DND-41 (cell line): ENCODE data around the gene FUT9.
"Not testable (repeated sequence)": the region's sequence is repeated elsewhere in the genome, so short reads cannot be mapped to it uniquely, and the experiment has no call there.

Experiments
- ATAC-seq: fragments of 200-7000 bp; cut with Tn5 transposase; 3 replicates; pipeline ENCODE4 v1.9.1; 2021; ENCODE audit warnings: low read depth; ENCODE audit not compliant: insufficient read depth
- DNase-seq: peaks from one replicate; pipeline ENCODE4 v3.0.0-alpha.2; 2020
- H2AFZ ChIP-seq: 2 replicates; pipeline ENCODE4 v1.6.0; 2012; ENCODE audit warnings: low read depth, low read length
- H3K27ac ChIP-seq: 2 replicates; pipeline ENCODE4 v1.5.1; 2012; ENCODE audit warnings: low read length, inconsistent platforms
- H3K27me3 ChIP-seq: fragments of 200-600 bp; sonication (generic); 2 replicates; pipeline ENCODE4 v1.6.0; 2012; ENCODE audit warnings: low read length, mild to moderate bottlenecking, inconsistent platforms; ENCODE audit not compliant: insufficient read depth, poor library complexity
- H3K36me3 ChIP-seq: 2 replicates; pipeline ENCODE4 v1.5.1; 2012; ENCODE audit warnings: low read length, inconsistent platforms; ENCODE audit not compliant: insufficient read depth
- H3K4me1 ChIP-seq: 2 replicates; pipeline ENCODE4 v1.5.1; 2012; ENCODE audit warnings: mild to moderate bottlenecking, low read length; ENCODE audit not compliant: insufficient read depth
- H3K4me2 ChIP-seq: 2 replicates; pipeline ENCODE4 v1.6.0; 2012; ENCODE audit warnings: mild to moderate bottlenecking, moderate library complexity, low read length, inconsistent platforms; ENCODE audit not compliant: insufficient read depth
- H3K4me3 ChIP-seq, 2 experiments: fragments of 200-600 bp in 1 of 2; shearing (Covaris generic) in 1 of 2; 2 replicates each; pipeline ENCODE4 v1.5.1; 2012 to 2016; ENCODE audit warnings: inconsistent platforms in 2 of 2, low read length in 2 of 2, mild to moderate bottlenecking in 2 of 2, low read depth in 1 of 2, moderate library complexity in 1 of 2
- H3K79me2 ChIP-seq: 2 replicates; pipeline ENCODE4 v1.6.0; 2012; ENCODE audit warnings: low read length, inconsistent platforms; ENCODE audit not compliant: insufficient read depth
- H3K9ac ChIP-seq: 2 replicates; pipeline ENCODE4 v1.6.0; 2012; ENCODE audit warnings: low read depth, mild to moderate bottlenecking, inconsistent platforms, low read length, moderate library complexity
- H3K9me3 ChIP-seq: 2 replicates; pipeline ENCODE4 v1.5.1; 2012; ENCODE audit warnings: low read length, moderate library complexity, mild to moderate bottlenecking, inconsistent platforms; ENCODE audit not compliant: insufficient read depth, severe bottlenecking
- H4K20me1 ChIP-seq: 2 replicates; pipeline ENCODE4 v1.6.0; 2012; ENCODE audit warnings: low read length; ENCODE audit not compliant: insufficient read depth
- EZH2 ChIP-seq: IDR thresholded peaks from 3 replicates; pipeline ENCODE4 v1.6.1; 2012; ENCODE audit warnings: borderline replicate concordance, low read depth, mild to moderate bottlenecking, moderate library complexity, low read length, inconsistent platforms; ENCODE audit not compliant: severe bottlenecking
- TF ChIP-seq, protein P1 (sequence below): IDR thresholded peaks from 2 replicates; pipeline ENCODE4 v1.5.1; 2012; ENCODE audit warnings: borderline replicate concordance, low read length, moderate library complexity, mild to moderate bottlenecking; ENCODE audit not compliant: poor library complexity, severe bottlenecking; ENCODE audit errors: extremely low read depth

Gene FUT9

DNA sequence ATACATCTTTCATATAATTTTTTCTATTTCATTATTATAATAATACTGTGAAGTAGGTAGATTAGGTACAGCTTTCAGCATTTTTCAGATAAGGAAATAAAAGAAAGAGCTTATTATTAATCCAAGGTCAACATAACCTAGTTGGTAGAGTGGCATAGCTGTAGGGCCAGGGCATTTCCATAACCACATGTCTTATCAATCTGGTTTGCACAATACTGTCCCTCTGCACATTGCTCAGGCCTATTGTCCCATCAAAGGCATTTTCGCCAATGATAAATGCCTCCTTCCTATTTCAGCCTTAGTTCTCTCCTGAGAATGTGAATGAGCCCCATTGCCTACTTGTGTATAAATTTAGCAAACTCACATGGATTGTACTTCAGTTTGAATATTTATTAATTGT, 234.0 kb downstream of the FUT9 start:
- TF ChIP-seq, protein P1, sequence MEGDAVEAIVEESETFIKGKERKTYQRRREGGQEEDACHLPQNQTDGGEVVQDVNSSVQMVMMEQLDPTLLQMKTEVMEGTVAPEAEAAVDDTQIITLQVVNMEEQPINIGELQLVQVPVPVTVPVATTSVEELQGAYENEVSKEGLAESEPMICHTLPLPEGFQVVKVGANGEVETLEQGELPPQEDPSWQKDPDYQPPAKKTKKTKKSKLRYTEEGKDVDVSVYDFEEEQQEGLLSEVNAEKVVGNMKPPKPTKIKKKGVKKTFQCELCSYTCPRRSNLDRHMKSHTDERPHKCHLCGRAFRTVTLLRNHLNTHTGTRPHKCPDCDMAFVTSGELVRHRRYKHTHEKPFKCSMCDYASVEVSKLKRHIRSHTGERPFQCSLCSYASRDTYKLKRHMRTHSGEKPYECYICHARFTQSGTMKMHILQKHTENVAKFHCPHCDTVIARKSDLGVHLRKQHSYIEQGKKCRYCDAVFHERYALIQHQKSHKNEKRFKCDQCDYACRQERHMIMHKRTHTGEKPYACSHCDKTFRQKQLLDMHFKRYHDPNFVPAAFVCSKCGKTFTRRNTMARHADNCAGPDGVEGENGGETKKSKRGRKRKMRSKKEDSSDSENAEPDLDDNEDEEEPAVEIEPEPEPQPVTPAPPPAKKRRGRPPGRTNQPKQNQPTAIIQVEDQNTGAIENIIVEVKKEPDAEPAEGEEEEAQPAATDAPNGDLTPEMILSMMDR = no peak
- TF ChIP-seq EZH2 = no peak
- DNase-seq (no peak), ATAC-seq (no peak)
- H3K27me3 ChIP-seq = no peaks in the 10 kb centered on the region
- H2AFZ ChIP-seq = no peak overlapping the region
- H3K36me3 ChIP-seq = no peaks in the 10 kb centered on the region
- H3K79me2 ChIP-seq = no peaks in the 10 kb centered on the region
- no peak overlapping the region for H3K4me2 ChIP-seq
- no peak overlapping the region for H3K9ac ChIP-seq
- no peaks in the 10 kb centered on the region for H4K20me1 ChIP-seq
- no peaks in the 10 kb centered on the region for H3K9me3 ChIP-seq
- no peaks in the 10 kb centered on the region for H3K4me1 ChIP-seq
- H3K4me3 ChIP-seq = no peak overlapping the region
- H3K27ac ChIP-seq = no peak overlapping the region

DNA sequence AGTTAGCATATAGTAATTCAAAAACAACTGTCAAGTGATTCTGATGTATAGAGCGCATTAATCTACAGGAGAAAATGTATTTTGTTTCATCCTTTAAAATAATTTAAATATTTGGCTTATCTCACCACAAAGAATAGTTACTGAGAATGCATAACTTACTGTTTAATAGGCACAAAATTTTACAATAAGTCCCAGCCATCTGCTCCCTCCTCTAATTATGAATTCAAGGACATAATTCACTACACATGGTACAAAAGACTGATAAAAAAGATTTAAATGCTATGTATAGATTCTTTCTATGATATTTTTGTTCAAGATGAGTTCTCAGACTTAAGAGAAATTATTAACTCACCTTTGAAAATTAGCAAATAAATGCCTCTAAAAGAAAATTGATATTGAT, 242.0 kb downstream of the FUT9 start:
- H3K9ac ChIP-seq = no peak overlapping the region

DNA sequence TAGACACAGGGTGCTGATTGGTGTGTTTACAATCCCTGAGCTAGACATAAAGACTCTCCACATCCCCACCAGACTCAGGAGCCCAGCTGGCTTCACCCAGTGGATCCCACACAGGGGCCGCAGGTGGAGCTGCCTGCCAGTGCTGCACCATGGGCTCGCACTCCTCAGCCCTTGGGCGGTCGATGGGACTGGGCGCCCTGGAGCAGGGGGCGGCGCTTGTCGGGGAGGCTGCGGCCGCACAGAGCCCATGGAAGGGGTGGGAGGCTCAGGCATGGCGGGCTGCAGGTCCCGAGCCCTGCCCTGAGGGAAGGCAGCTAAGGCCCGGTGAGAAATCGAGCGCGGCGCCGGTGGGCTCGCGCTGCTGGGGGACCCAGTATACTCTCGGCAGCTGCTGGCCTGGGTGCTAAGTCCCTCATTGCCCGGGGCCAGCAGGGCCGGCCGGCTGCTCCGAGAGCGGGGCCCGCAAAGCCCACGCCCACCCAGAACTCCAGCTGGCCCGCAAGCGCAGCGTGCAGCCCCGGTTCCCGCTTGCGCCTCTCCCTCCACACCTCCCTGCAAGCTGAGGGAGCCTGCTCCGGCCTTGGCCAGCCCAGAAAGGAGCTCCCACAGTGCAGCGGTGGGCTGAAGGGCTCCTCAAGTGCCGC, 245.1 kb downstream of the FUT9 start:
- H4K20me1 ChIP-seq, H3K36me3 ChIP-seq, H3K27me3 ChIP-seq, H3K4me3 ChIP-seq, H3K27ac ChIP-seq, H3K9me3 ChIP-seq, ATAC-seq, H3K4me1 ChIP-seq, H3K9ac ChIP-seq, H2AFZ ChIP-seq, DNase-seq, H3K4me2 ChIP-seq, H3K79me2 ChIP-seq: not testable (repeated sequence)

More for the DNA sequence above, 242.0 kb downstream of the FUT9 start:
- TF ChIP-seq, protein P1 = no peak
- no peak for TF ChIP-seq EZH2
- H3K27me3 ChIP-seq = no peaks in the 10 kb centered on the region
- H4K20me1 ChIP-seq = no peaks in the 10 kb centered on the region
- H3K4me3 ChIP-seq = no peak overlapping the region
- no peak overlapping the region for H3K27ac ChIP-seq
- no peak overlapping the region for H2AFZ ChIP-seq
- H3K4me1 ChIP-seq = no peaks in the 10 kb centered on the region
- ATAC-seq = no peak
- DNase-seq = no peak
- H3K9me3 ChIP-seq = no peaks in the 10 kb centered on the region
- H3K4me2 ChIP-seq = no peak overlapping the region
- no peaks in the 10 kb centered on the region for H3K36me3 ChIP-seq
- H3K79me2 ChIP-seq = no peaks in the 10 kb centered on the region
